ENCODE measurements around the gene PIK3C2G.

PIK3C2G gene

DNA sequence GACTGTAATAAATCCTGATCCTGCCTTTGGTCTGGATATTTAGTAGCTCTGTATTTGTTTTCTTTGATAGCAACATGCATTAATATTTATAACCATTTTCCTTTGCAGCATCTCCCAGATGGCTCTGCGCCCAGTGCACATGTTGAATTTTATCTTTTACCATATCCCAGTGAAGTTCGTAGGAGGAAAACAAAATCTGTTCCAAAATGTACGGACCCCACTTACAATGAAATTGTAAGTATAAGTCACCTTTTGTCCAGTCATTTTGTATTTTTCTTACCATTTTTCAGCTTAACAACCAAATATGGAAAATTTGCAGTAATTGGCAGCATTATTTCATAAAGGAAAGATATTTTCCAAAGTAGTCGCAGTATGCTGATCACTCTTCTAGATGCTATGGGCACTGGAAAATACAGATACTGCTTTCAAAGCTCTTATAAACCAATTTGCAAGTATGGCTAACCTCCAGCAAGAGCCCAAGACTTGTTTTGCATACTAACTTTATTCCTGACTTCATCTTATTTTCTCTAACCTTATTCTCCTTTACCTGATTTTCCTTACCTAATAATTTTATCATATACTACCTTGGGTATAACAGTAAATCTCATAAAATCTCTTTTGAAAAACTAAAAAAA, 379.1 kb downstream of the PIK3C2G start:
- no peak overlapping the region for H3K4me3 ChIP-seq (ENCODE audit: low read length)
- TF ChIP-seq ZNF274 (IDR thresholded peaks at IDR 0.05; ENCODE audit: low read depth, low read length) = no peak

DNA sequence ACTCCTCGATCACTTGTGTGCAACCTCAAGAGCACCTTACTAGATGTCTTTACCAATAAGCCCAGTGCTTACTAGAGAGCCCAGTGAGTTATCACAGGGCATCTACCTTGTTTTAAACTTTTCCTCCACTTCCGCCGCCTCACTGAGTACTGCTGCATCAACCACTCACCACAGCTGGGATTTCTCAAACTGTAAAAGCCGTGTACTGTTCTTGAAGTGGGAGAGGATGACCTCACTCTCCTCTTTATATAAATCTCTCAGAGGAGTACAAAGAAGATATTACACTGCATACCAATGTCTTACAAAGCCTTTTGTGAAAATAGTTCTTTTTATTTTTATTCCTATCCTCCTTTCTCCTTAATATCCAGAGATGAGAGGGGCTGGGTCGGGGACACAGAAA, 382.4 kb downstream of the PIK3C2G start:
- H3K4me3 ChIP-seq (ENCODE audit: low read length) = no peak overlapping the region
- TF ChIP-seq ZNF274 (IDR thresholded peaks at IDR 0.05; ENCODE audit: low read depth, low read length) = no peak

DNA sequence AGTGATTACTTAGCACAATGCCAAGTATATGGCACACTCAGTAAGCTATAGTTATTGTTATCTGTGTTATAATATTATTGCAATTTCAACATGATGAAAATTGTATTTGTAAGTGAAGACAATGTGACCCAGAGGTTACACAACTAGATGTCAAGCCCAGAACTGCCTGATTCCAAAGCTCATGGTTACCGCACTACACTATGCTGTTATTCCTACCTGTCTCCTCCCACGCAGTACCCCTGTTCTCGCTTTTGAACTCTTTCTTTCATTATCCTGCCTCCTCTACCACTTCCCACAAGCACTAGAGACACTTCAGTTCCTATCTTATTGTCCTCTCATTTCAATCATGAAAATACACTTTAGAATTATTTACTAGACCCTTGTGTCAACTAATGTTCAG, 383.2 kb downstream of the PIK3C2G start:
- H3K4me3 ChIP-seq (ENCODE audit: low read length) = no peak overlapping the region
- TF ChIP-seq ZNF274 (IDR thresholded peaks at IDR 0.05; ENCODE audit: low read depth, low read length) = no peak

DNA sequence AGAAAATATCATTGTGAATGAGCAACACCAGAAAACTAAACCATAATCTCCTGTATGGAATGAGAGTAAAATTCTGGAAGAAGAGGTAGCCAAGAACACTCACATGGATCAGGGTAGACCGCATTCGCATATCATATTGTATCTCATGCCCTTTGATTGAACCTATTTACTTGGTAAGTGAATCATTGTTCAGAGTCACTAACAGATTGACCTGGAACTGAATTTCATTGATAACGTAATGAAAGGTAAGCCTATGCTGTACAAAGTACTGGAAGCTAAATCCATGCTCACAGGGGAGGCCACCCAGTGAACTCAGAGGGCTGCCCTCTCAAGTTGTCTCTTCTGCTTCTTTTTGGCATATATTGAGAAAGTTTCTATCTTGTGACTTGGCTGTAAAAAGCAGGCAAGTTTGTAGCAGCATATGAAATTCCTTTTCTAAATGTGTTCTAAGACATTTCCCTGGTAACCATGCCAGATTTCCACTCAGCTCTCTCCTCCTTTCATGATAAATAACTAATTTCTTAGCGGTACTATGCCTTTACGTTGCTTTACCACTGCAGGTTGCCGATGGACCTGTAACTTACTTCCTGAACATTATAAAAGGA, 385.1 kb downstream of the PIK3C2G start:
- TF ChIP-seq ZNF274 (IDR thresholded peaks at IDR 0.05; ENCODE audit: low read depth, low read length) = no peak
- no peak overlapping the region for H3K4me3 ChIP-seq (ENCODE audit: low read length)

DNA sequence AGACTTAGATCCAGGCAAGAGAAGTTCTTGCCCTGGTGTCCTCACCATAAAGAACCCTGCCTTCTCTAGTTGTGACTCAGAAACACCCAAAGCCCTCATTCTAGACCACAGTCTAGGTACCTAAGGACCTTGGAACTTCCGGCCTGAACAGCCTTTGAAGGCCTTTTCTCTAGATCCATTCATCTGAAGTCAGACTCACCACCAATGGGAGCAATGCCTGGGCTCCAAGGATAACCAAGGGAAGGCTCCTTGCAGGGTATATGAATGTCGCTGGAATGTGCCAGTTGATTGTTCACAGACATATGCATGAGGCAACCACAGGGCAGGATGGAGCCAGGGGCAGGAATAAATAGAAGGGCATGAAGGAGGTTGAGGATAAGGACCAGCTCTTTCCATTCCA, 390.2 kb downstream of the PIK3C2G start:
- no peak for TF ChIP-seq ZNF274 (IDR thresholded peaks at IDR 0.05; ENCODE audit: low read depth, low read length)
- no peak overlapping the region for H3K4me3 ChIP-seq (ENCODE audit: low read length)

DNA sequence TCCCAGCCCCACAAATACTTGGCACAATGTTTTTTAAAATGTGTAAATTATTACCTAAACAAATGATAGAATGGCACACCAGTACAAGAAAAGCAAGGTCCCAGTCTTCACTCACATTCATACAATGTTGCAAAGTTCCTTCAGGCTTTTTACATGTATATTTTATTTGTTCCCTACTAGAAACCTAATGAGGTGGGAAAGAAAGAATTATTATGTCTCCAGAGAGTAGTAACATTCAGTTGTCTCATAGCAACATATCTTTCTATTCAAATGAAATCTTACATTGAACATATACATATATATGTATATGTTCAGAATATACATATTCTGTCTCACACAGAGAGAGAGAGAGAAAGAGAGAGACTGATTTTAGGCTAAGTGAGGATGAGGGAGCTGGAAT, 391.3 kb downstream of the PIK3C2G start:
- no peak for TF ChIP-seq ZNF274 (IDR thresholded peaks at IDR 0.05; ENCODE audit: low read depth, low read length)

DNA sequence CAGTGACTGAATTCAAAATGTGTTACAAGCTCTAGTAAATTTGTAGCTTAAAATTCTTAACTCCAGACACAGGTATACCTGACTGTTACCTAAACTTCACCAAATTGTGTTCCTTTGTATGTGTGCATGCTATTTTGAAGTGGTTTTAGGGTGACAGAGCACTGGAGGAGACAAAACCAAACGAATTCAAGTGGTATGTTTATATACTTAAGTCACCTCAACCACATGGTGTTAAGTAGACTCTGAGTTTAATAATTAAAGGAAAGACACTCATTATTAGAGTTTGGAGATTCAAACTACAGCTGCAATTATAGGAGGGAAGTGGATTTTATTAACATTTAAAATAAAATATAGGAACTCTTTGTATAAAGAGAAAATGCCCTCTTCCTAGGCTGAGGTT, 392.1 kb downstream of the PIK3C2G start:
- H3K4me3 ChIP-seq (ENCODE audit: low read length) = no peak overlapping the region
- TF ChIP-seq ZNF274 (IDR thresholded peaks at IDR 0.05; ENCODE audit: low read depth, low read length) = no peak

More for the DNA sequence above, 391.3 kb downstream of the PIK3C2G start:
- H3K4me3 ChIP-seq (ENCODE audit: low read length) = no peak overlapping the region

DNA sequence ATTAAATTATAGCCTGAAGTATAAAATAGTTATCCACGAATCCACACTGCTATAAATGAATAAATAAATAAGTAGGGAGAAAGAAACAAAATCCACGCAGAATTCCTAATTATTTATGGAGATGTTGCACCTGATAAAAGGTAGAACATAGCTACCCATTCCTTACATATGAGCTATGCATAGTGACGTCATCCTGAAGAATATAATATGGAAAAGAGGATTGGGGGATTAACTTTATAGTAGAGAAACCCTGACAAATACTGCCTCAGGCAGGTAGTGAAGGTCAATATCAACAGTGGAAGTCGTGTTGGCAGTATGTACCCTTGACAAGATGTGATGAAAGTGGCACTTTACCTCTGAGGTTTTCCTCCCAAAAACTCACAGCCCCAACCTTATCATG, 394.0 kb downstream of the PIK3C2G start:
- H3K4me3 ChIP-seq (ENCODE audit: low read length) = no peak overlapping the region
- no peak for TF ChIP-seq ZNF274 (IDR thresholded peaks at IDR 0.05; ENCODE audit: low read depth, low read length)

DNA sequence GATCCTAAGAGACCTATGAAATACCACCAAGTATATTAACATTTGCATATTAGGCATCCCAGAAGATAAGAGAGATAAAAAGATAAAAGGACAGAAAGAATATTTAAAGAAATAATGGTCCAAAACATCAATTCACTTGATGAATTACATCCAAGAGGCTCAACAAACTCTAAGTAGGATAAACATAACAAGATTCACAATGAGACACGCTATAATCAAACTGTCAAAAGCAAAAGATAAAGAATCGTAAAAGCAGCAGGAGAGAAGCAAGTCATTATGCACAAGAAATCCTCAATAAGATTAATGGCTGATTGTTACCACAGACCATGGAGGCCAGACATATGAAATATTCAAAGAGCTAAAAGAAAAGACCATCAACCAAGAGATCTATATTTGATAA, 396.9 kb downstream of the PIK3C2G start:
- no peak overlapping the region for H3K4me3 ChIP-seq (ENCODE audit: low read length)
- TF ChIP-seq ZNF274 (IDR thresholded peaks at IDR 0.05; ENCODE audit: low read depth, low read length) = no peak

DNA sequence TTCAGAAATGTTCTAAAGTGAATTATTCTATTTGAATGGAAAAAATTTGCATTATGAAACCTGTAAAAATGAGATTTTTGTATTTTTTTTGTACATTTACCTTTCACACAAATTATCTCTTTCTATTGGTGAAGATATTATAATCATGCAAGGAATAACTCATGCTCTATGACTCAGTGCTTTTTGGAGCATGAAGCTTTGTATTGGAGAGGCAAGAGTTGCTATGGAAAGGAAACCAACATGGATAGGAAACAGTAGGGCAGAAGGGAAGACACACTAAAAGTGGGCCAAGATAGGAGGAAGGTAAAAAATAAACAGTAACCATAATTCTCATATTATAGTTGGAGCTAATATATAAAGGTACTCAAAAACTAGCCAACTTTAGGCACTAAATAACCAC, 397.5 kb downstream of the PIK3C2G start:
- no peak overlapping the region for H3K4me3 ChIP-seq (ENCODE audit: low read length)
- no peak for TF ChIP-seq ZNF274 (IDR thresholded peaks at IDR 0.05; ENCODE audit: low read depth, low read length)

DNA sequence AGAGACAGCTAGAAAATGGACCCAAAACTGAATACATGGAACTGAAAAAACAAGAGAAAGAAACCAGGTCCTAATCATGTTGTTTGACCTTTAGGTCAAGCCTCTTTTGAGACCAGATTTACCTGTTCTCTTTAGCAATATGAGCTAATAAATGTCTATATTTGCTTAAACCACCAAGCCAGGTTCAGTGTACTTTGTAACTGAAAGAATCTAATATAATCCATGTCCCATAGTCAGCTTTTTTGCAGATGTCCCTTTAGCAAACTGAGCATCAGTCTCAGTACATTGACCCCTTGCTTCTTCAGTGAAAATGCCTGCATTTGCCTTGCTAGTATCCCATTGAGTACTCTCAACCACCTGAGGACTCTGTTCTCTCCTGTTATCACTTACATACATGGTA, 414.8 kb downstream of the PIK3C2G start:
- no peak for TF ChIP-seq ZNF274 (IDR thresholded peaks at IDR 0.05; ENCODE audit: low read depth, low read length)

DNA sequence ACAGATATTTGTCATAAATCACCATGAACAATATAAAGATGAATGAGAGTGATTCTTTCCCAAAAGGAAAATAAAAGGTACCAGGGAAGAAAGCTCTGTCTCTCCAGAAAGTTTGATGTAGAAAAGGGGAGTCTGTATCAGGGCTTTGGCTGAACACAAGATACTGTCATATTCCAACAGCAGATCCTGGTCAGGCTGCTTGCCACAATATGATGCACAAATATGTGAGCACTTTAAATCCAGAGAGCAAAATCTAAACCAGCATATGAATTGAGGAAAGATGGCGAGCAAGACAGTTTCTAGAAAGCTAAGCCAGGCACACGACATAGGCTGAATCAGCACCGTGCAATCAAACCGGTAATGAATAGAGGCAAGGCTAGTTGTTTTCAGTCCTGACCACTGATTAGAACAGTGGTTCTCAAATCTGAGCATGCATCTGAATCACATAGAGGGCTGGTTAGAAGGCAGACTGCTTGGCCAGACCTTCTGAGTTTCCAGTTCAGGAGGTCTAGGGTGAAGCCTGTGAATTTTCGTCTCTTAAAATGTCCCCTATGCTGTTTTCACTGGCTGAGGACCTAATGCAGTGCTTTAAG, 415.8 kb downstream of the PIK3C2G start:
- no peak for TF ChIP-seq ZNF274 (IDR thresholded peaks at IDR 0.05; ENCODE audit: low read depth, low read length)
- H3K4me3 ChIP-seq (ENCODE audit: low read length) = no peak overlapping the region

More for the DNA sequence above, 414.8 kb downstream of the PIK3C2G start:
- no peak overlapping the region for H3K4me3 ChIP-seq (ENCODE audit: low read length)

DNA sequence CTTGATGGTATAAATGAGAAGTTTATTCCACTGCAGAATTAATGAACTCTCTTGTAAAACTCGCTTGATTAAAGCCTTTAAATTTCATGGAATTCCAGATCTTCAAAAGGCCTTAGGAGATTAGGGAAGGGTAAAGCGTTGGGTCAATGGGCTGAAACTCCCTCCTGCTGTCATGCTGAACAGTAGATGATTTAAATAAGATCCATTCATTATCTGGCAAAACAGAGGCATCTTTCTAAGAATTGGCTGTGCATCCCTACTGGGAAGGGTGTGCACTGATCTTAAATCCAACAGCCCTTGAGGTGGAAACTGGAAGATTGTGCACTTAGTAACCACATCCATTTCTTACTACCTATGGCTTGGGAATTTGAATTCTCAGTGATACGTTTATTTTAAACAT, 420.5 kb downstream of the PIK3C2G start:
- H3K4me3 ChIP-seq (ENCODE audit: low read length) = no peak overlapping the region
- TF ChIP-seq ZNF274 (IDR thresholded peaks at IDR 0.05; ENCODE audit: low read depth, low read length) = no peak

DNA sequence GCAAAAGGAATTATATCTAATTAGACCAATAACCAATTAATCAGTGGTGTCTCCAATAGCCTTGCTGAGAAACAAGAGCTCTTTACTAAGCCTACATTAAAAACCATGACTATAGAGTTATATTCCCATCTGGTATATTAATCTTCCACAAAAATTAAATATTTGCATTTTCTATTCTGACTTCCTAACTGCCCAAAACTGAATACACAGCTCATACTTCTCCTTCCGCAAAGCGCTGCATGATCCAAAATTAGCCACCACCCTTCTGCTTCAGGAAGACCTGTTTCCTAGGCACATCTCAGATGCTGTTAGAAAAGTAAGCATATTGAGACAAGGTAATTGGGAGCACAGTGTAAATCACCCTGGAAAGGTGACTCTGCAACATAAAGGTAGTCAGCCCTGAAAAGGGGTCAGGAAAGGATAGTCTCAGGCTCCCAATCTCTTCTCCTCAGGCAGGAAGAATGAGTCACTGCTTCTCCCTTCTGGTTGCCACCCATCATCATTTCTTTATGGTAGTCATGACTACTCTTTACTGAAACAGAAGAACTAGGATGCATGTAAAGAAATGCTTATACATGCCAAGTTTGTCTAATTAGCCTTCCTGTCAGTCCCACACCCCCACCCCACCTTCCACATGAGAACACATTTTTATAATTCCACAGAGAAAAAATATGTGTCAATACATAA, 422.2 kb downstream of the PIK3C2G start:
- H3K4me3 ChIP-seq (ENCODE audit: low read length) = no peak overlapping the region
- no peak for TF ChIP-seq ZNF274 (IDR thresholded peaks at IDR 0.05; ENCODE audit: low read depth, low read length)

DNA sequence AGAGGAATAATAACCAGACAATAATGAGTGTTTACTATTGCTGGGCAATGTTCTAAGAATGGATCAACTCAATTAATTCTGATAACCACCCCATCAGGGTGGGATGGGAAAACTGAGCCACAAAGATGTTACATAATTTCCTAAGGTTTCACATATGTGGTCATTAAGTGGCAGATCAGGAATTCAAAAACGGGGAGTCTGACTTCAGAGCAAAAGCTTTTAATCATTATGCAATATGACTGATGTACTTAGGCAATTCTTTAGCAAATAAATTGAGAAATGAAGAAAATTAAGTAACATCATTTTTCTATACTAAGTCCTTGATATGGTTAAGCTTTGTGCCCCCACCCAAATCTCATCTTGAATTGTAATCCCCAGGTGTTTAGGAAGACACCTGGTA, 423.1 kb downstream of the PIK3C2G start:
- no peak for TF ChIP-seq ZNF274 (IDR thresholded peaks at IDR 0.05; ENCODE audit: low read depth, low read length)
- no peak overlapping the region for H3K4me3 ChIP-seq (ENCODE audit: low read length)
